ENCODE data around the gene RERE. TPM values are rescaled to one million over a fixed set of nuclear protein-coding genes. Genes with fewer than 3 reads are reported as not detected.
"Not testable (repeated sequence)": the region's sequence is repeated elsewhere in the genome, so short reads cannot be mapped to it uniquely, and the experiment has no call there.

Gene RERE
- total RNA-seq, 1 experiment from 2014 or later: 47.4 TPM

- no peak for DNase-seq
- Histone ChIP-seq H3K4me1 (peaks cover 29% of the 10 kb centered on the region), H3K4me3 (no peak overlapping the region), H3K27ac (no peak overlapping the region), H3K27me3 (no peaks in the 10 kb centered on the region), H3K9me3 (replicated peaks) (no peaks in the 10 kb centered on the region), H3K36me3 (no peaks in the 10 kb centered on the region)
These were observed 299.0 kb downstream of the RERE start for GRCh38 chr1:8518490-8518801.

GRCh38 chr1:8517661-8518489 is 299.6 kb downstream of the RERE start:
- H3K36me3 ChIP-seq: no peaks in the 10 kb centered on the region
- no peak overlapping the region for H3K27ac ChIP-seq
- H3K9me3 ChIP-seq (replicated peaks): no peaks in the 10 kb centered on the region
- H3K4me1 ChIP-seq: peaks cover 29% of the 10 kb centered on the region
- H3K4me3 ChIP-seq: no peak overlapping the region
- no peak for DNase-seq
- no peaks in the 10 kb centered on the region for H3K27me3 ChIP-seq

GRCh38 chr1:8516793-8517556 is 300.5 kb downstream of the RERE start:
- H3K4me3 ChIP-seq: no peak overlapping the region
- no peaks in the 10 kb centered on the region for H3K36me3 ChIP-seq
- DNase-seq: peak in 1 of 2 experiments; percentile 48
- H3K4me1 ChIP-seq: peaks cover 29% of the 10 kb centered on the region
- H3K9me3 ChIP-seq (replicated peaks): no peaks in the 10 kb centered on the region
- H3K27ac ChIP-seq: no peak overlapping the region
- H3K27me3 ChIP-seq: no peaks in the 10 kb centered on the region

- H3K4me3 ChIP-seq: no peak overlapping the region
- no peak overlapping the region for H3K27ac ChIP-seq
- no peaks in the 10 kb centered on the region; the same call in 1 of the 2 replicates for H3K9me3 ChIP-seq (replicated peaks)
- H3K4me1 ChIP-seq: peaks cover 30% of the 10 kb centered on the region
- DNase-seq: no peak
- H3K27me3 ChIP-seq: no peaks in the 10 kb centered on the region
- H3K36me3 ChIP-seq: no peaks in the 10 kb centered on the region
These were observed 301.1 kb downstream of the RERE start for GRCh38 chr1:8516278-8516777.

GRCh38 chr1:8512504-8512903 is 304.9 kb downstream of the RERE start:
- Histone ChIP-seq H3K36me3 (peaks cover 7% of the 10 kb centered on the region; the same call in 1 of the 2 replicates), H3K27me3 (no peaks in the 10 kb centered on the region), H3K4me3 (no peak overlapping the region), H3K4me1 (peaks cover 16% of the 10 kb centered on the region), H3K9me3 (replicated peaks) (no peaks in the 10 kb centered on the region; the same call in 1 of the 2 replicates), H3K27ac (no peak overlapping the region)
- DNase-seq: no peak

GRCh38 chr1:8510041-8510823 is 307.2 kb downstream of the RERE start:
- DNase-seq: no peak
- no peak overlapping the region for H3K4me3 ChIP-seq
- H3K36me3 ChIP-seq: peaks cover 7% of the 10 kb centered on the region; the same call in 1 of the 2 replicates

GRCh38 chr1:8509579-8509978 is 307.9 kb downstream of the RERE start:
- Histone ChIP-seq H3K27ac (no peak overlapping the region), H3K4me1 (peaks cover 2% of the 10 kb centered on the region; the same call in 1 of the 2 replicates), H3K9me3 (replicated peaks) (no peaks in the 10 kb centered on the region; the same call in 1 of the 2 replicates), H3K36me3 (peaks cover 7% of the 10 kb centered on the region; the same call in 1 of the 2 replicates), H3K27me3 (no peaks in the 10 kb centered on the region), H3K4me3 (no peak overlapping the region)
- DNase-seq: no peak

More at GRCh38 chr1:8510041-8510823, 307.2 kb downstream of the RERE start:
- Histone ChIP-seq H3K4me1 (peaks cover 2% of the 10 kb centered on the region; the same call in 1 of the 2 replicates), H3K9me3 (replicated peaks) (no peaks in the 10 kb centered on the region; the same call in 1 of the 2 replicates), H3K27me3 (no peaks in the 10 kb centered on the region), H3K27ac (no peak overlapping the region)

GRCh38 chr1:8506995-8507615 is 310.3 kb downstream of the RERE start:
- no peaks in the 10 kb centered on the region for H3K27me3 ChIP-seq
- peaks cover 2% of the 10 kb centered on the region; the same call in 1 of the 2 replicates for H3K4me1 ChIP-seq
- H3K36me3 ChIP-seq: peaks cover 9% of the 10 kb centered on the region; the same call in 1 of the 2 replicates
- H3K9me3 ChIP-seq (replicated peaks): no peaks in the 10 kb centered on the region; the same call in 1 of the 2 replicates
- DNase-seq: no peak
- no peak overlapping the region for H3K4me3 ChIP-seq
- no peak overlapping the region for H3K27ac ChIP-seq

- Histone ChIP-seq H3K4me3 (no peak overlapping the region), H3K27ac (no peak overlapping the region), H3K9me3 (replicated peaks) (no peaks in the 10 kb centered on the region; the same call in 1 of the 2 replicates), H3K4me1 (peaks cover 2% of the 10 kb centered on the region; the same call in 1 of the 2 replicates), H3K36me3 (peaks cover 9% of the 10 kb centered on the region; the same call in 1 of the 2 replicates), H3K27me3 (no peaks in the 10 kb centered on the region)
- DNase-seq: no peak
These were observed 311.0 kb downstream of the RERE start for GRCh38 chr1:8506456-8506855.

GRCh38 chr1:8503842-8504241 is 313.6 kb downstream of the RERE start:
- no peak overlapping the region for H3K27ac ChIP-seq

GRCh38 chr1:8502949-8503348 is 314.5 kb downstream of the RERE start:
- H3K9me3 ChIP-seq (replicated peaks); H3K36me3 ChIP-seq; DNase-seq; H3K4me1 ChIP-seq; H3K4me3 ChIP-seq; H3K27ac ChIP-seq; H3K27me3 ChIP-seq: not testable (repeated sequence)

More at GRCh38 chr1:8503842-8504241, 313.6 kb downstream of the RERE start:
- Histone ChIP-seq H3K4me1 (no peaks in the 10 kb centered on the region), H3K9me3 (replicated peaks) (0 out of 2 replicates have a peak, but pooled peaks cover 3% of the 10 kb centered on the region), H3K36me3 (peaks cover 12% of the 10 kb centered on the region), H3K27me3 (no peaks in the 10 kb centered on the region), H3K4me3 (no peak overlapping the region)
- DNase-seq: no peak

GRCh38 chr1:8497210-8497819 is 320.1 kb downstream of the RERE start:
- H3K27ac ChIP-seq: no peak overlapping the region
- H3K4me3 ChIP-seq: no peak overlapping the region
- 0 out of 2 replicates have a peak, but pooled peaks cover 3% of the 10 kb centered on the region for H3K9me3 ChIP-seq (replicated peaks)
- no peak for DNase-seq
- no peaks in the 10 kb centered on the region for H3K27me3 ChIP-seq
- H3K4me1 ChIP-seq: peaks cover 9% of the 10 kb centered on the region
- H3K36me3 ChIP-seq: peaks cover 26% of the 10 kb centered on the region

- Histone ChIP-seq H3K4me3 (no peak overlapping the region), H3K4me1 (peaks cover 9% of the 10 kb centered on the region), H3K36me3 (peaks cover 29% of the 10 kb centered on the region), H3K27me3 (no peaks in the 10 kb centered on the region), H3K9me3 (replicated peaks) (0 out of 2 replicates have a peak, but pooled peaks cover 3% of the 10 kb centered on the region), H3K27ac (no peak overlapping the region)
- DNase-seq: no peak
These were observed 321.0 kb downstream of the RERE start for GRCh38 chr1:8496473-8496872.

Data from SJCRH30 (cell line).